PFSK-1 (cell line): Measurements from ENCODE around the gene ADAMTS14.

ENCODE experiments used
- FOXP2 ChIP-seq: optimal IDR thresholded peaks from 2 replicates; pipeline ENCODE3; 2011; ENCODE audit warnings: borderline replicate concordance, control low read depth, inconsistent platforms; ENCODE audit not compliant: insufficient read depth; ENCODE audit errors: extremely low read length, extremely low read depth
- POLR2AphosphoS5 ChIP-seq: IDR thresholded peaks from 2 replicates; pipeline ENCODE4 v1.6.1; 2012; ENCODE audit warnings: low read depth, mild to moderate bottlenecking, control low read depth, low read length, moderate library complexity
- SIN3A ChIP-seq: IDR thresholded peaks from 2 replicates; pipeline ENCODE4 v1.6.1; 2012; ENCODE audit warnings: mild to moderate bottlenecking, low read length, moderate library complexity, borderline replicate concordance; ENCODE audit not compliant: insufficient read depth
- TAF1 ChIP-seq: IDR thresholded peaks from 2 replicates; pipeline ENCODE4 v1.6.1; 2012; ENCODE audit warnings: low read length, control low read depth, borderline replicate concordance; ENCODE audit not compliant: insufficient read depth
- TF ChIP-seq, protein P1 (sequence below), 2 experiments: IDR thresholded peaks; 2 replicates each; pipeline versions ENCODE4 v1.6.1 to v1.8.0; 2011 to 2012; ENCODE audit warnings: low read depth in 2 of 2, low read length in 2 of 2, control low read depth in 1 of 2, inconsistent platforms in 1 of 2, mild to moderate bottlenecking in 1 of 2, moderate library complexity in 1 of 2; ENCODE audit not compliant: insufficient read depth in 1 of 2

DNA sequence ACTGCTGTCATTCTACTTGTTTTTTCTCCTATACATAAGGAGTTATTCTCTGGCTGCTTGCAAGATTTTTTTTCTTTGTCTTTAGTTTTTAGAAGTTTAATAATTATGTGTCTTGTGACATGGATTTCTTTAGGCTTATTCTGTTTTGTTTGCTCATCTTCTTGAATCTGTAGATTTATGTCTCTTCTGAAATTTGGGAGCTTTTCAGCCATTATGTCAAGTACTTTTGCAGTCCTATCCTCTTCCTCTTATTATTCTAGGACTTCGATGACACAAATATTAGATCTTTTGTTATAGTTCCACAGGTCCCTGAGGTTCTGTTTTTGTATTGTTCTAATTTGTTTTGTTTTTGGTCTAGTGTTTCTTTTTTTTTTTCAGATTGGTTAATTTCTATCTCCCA lies 129.5 kb downstream of the ADAMTS14 start:
- TF ChIP-seq, protein P1, sequence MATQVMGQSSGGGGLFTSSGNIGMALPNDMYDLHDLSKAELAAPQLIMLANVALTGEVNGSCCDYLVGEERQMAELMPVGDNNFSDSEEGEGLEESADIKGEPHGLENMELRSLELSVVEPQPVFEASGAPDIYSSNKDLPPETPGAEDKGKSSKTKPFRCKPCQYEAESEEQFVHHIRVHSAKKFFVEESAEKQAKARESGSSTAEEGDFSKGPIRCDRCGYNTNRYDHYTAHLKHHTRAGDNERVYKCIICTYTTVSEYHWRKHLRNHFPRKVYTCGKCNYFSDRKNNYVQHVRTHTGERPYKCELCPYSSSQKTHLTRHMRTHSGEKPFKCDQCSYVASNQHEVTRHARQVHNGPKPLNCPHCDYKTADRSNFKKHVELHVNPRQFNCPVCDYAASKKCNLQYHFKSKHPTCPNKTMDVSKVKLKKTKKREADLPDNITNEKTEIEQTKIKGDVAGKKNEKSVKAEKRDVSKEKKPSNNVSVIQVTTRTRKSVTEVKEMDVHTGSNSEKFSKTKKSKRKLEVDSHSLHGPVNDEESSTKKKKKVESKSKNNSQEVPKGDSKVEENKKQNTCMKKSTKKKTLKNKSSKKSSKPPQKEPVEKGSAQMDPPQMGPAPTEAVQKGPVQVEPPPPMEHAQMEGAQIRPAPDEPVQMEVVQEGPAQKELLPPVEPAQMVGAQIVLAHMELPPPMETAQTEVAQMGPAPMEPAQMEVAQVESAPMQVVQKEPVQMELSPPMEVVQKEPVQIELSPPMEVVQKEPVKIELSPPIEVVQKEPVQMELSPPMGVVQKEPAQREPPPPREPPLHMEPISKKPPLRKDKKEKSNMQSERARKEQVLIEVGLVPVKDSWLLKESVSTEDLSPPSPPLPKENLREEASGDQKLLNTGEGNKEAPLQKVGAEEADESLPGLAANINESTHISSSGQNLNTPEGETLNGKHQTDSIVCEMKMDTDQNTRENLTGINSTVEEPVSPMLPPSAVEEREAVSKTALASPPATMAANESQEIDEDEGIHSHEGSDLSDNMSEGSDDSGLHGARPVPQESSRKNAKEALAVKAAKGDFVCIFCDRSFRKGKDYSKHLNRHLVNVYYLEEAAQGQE (IDR thresholded peaks at IDR 0.05; ENCODE audit: insufficient read depth in 1 of 2, low read depth in 2 of 2, low read length in 2 of 2) = no peak
- no peak for TF ChIP-seq POLR2AphosphoS5
- TF ChIP-seq SIN3A = no peak
- no peak for TF ChIP-seq FOXP2
- no peak for TF ChIP-seq TAF1
